ENCODE measurements around the gene PAX6.

DNA sequence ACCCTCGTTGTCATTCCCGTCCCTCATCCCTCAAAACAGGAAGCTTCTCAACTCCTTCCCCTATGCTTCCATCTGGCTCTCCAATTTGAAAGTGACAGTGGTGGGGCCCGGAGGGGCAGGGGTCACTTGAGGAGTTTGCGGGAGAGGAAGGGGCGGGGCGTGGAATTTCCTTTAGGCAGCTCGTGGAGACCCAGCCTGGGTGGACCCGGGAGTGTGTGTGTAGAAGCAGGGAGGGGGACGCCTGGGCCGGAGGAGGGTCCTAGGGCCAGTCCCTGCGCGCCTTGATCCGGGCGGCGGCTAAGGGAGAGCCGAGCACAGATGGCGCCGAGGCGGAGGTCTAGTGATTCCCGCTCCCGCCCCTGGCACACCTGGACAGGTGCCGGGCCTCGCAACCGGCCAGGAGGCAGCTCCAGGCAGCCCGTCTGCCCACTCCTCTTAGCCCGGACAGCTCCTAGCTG lies 7.8 kb upstream of the PAX6 start:
- TF ChIP-seq, protein P1, sequence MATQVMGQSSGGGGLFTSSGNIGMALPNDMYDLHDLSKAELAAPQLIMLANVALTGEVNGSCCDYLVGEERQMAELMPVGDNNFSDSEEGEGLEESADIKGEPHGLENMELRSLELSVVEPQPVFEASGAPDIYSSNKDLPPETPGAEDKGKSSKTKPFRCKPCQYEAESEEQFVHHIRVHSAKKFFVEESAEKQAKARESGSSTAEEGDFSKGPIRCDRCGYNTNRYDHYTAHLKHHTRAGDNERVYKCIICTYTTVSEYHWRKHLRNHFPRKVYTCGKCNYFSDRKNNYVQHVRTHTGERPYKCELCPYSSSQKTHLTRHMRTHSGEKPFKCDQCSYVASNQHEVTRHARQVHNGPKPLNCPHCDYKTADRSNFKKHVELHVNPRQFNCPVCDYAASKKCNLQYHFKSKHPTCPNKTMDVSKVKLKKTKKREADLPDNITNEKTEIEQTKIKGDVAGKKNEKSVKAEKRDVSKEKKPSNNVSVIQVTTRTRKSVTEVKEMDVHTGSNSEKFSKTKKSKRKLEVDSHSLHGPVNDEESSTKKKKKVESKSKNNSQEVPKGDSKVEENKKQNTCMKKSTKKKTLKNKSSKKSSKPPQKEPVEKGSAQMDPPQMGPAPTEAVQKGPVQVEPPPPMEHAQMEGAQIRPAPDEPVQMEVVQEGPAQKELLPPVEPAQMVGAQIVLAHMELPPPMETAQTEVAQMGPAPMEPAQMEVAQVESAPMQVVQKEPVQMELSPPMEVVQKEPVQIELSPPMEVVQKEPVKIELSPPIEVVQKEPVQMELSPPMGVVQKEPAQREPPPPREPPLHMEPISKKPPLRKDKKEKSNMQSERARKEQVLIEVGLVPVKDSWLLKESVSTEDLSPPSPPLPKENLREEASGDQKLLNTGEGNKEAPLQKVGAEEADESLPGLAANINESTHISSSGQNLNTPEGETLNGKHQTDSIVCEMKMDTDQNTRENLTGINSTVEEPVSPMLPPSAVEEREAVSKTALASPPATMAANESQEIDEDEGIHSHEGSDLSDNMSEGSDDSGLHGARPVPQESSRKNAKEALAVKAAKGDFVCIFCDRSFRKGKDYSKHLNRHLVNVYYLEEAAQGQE (IDR thresholded peaks at IDR 0.05; ENCODE audit: insufficient read depth in 1 of 2, low read depth in 2 of 2, low read length in 2 of 2) = no peak
- no peak for TF ChIP-seq TAF1 (IDR thresholded peaks at IDR 0.05; ENCODE audit: borderline replicate concordance, insufficient read depth, low read length)
